Nephron progenitor cell (in vitro differentiated cells): ENCODE measurements around the gene MAPK6.
A peak's percentile ranks its signal among the peaks of the same experiment; 100 is the strongest.

Experiments
- DNase-seq: peaks from one replicate; pipeline ENCODE4 v3.0.0; 2021
- H3K27ac Mint-ChIP-seq: 2 replicates; pipeline ENCODE4 v1.8.0; 2021; ENCODE audit warnings: mild to moderate bottlenecking, moderate library complexity, mixed read lengths
- H3K27me3 Mint-ChIP-seq: 2 replicates; pipeline ENCODE4 v1.8.0; 2021; ENCODE audit warnings: mild to moderate bottlenecking, low read depth, mixed read lengths; ENCODE audit not compliant: poor library complexity
- H3K36me3 Mint-ChIP-seq: 2 replicates; pipeline ENCODE4 v1.8.0; 2021; ENCODE audit warnings: low read depth, mixed read lengths
- H3K4me1 Mint-ChIP-seq: 2 replicates; pipeline ENCODE4 v1.8.0; 2021; ENCODE audit warnings: mixed read lengths
- H3K4me3 Mint-ChIP-seq: 2 replicates; pipeline ENCODE4 v1.8.0; 2021; ENCODE audit warnings: mild to moderate bottlenecking, moderate library complexity, mixed read lengths
- H3K9me3 Mint-ChIP-seq: 2 replicates; pipeline ENCODE4 v1.8.0; 2021; ENCODE audit warnings: mild to moderate bottlenecking, moderate library complexity, mixed read lengths
- TF ChIP-seq, protein P1 (sequence below): fragments of 200-600 bp; sonication (generic); IDR thresholded peaks from 2 replicates; pipeline ENCODE4 v1.5.0; 2021; ENCODE audit warnings: antibody characterized with exemption

MAPK6 gene

DNA sequence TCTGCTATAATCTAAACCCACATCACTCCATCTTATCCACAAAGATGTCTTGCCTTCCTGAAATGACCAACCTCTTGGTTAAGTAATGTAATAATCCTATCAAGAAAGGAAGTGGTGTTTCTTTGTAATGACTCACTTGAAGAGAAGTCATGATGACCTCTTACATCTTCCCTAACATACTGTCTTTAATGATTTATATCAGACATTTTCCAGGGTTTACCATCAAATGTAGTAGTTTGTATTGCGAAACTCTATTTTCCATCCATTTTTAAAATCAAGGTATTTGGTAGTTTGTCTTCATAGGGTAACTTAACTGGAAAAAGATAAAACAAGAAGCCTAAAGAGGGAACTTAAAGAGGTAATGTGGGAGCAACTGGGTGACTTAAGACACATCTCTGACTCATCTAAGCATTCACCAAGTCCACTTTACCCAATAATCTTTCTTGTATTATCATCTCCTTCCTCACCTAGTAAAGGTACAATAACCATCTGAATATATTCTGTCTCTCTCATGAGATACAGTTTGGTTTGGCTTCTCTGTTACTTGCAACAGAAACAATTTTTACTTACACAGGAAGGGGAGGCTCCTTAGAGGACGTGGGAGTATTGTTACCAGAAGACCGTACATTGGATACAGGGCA lies 5.7 kb upstream of the MAPK6 start:
- no peak overlapping the region for H3K27ac Mint-ChIP-seq
- peaks cover 12% of the 10 kb centered on the region for H3K4me1 Mint-ChIP-seq
- H3K4me3 Mint-ChIP-seq, result no peak overlapping the region
- no peak for DNase-seq
- TF ChIP-seq, protein P1, sequence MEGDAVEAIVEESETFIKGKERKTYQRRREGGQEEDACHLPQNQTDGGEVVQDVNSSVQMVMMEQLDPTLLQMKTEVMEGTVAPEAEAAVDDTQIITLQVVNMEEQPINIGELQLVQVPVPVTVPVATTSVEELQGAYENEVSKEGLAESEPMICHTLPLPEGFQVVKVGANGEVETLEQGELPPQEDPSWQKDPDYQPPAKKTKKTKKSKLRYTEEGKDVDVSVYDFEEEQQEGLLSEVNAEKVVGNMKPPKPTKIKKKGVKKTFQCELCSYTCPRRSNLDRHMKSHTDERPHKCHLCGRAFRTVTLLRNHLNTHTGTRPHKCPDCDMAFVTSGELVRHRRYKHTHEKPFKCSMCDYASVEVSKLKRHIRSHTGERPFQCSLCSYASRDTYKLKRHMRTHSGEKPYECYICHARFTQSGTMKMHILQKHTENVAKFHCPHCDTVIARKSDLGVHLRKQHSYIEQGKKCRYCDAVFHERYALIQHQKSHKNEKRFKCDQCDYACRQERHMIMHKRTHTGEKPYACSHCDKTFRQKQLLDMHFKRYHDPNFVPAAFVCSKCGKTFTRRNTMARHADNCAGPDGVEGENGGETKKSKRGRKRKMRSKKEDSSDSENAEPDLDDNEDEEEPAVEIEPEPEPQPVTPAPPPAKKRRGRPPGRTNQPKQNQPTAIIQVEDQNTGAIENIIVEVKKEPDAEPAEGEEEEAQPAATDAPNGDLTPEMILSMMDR, result no peak
- peaks cover 11% of the 10 kb centered on the region for H3K27me3 Mint-ChIP-seq
- H3K9me3 Mint-ChIP-seq, result no peaks in the 10 kb centered on the region
- no peaks in the 10 kb centered on the region for H3K36me3 Mint-ChIP-seq

DNA sequence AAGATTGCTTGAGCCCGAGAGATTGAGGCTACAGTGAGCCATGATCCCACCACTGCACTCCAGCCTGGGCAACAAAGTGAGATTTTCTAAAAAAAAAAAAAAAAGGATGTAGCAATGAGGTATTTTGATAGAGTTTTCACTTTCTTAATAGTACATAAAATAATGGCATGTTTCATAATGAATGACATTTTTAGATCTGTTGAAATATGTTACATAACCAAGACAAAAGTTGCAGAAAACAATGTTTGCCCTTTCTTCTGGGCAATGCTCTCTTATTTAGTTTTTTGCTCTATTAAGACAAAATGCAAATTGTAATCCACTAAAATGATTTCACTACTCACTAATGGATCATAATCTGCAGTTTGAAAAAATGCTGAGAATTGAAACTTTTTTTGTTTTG lies 4.4 kb upstream of the MAPK6 start:
- DNase-seq, result no peak
- Mint-ChIP-seq H3K36me3 (peaks cover 4% of the 10 kb centered on the region), H3K9me3 (peaks cover 4% of the 10 kb centered on the region), H3K4me3 (no peak overlapping the region), H3K27ac (no peak overlapping the region), H3K27me3 (peaks cover 10% of the 10 kb centered on the region), H3K4me1 (peaks cover 12% of the 10 kb centered on the region)
- TF ChIP-seq, protein P1, result no peak

- Mint-ChIP-seq H3K36me3 (peaks cover 4% of the 10 kb centered on the region), H3K27ac (no peak overlapping the region), H3K4me3 (no peak overlapping the region), H3K9me3 (peaks cover 4% of the 10 kb centered on the region), H3K4me1 (peaks cover 21% of the 10 kb centered on the region), H3K27me3 (peaks cover 10% of the 10 kb centered on the region)
- DNase-seq, result no peak
- TF ChIP-seq, protein P1, result no peak
Observed at GRCh38 chr15:52016316-52016715, 2.7 kb upstream of the MAPK6 start.

DNA sequence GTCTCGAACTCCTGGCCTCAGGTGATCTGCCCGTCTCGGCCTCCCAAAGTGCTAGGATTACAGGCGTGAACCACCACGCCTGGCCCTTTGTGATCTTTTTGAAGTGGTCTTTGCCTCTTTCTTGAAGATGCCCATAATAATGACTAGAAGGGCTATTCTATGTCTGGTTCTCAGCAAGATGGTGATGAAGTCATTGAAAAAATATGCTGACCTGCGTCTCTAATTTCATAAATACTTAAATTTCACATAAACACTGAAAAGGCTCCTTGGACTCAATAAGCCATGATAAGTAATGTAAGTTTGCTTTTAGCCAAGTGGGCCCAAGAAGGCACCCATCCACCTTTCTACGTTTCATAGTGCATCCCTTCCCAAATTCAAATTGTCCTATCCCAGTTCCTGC lies 775 bp upstream of the MAPK6 start:
- Mint-ChIP-seq H3K27me3 (peaks cover 10% of the 10 kb centered on the region), H3K36me3 (peaks cover 7% of the 10 kb centered on the region), H3K4me1 (peaks cover 31% of the 10 kb centered on the region), H3K9me3 (peaks cover 4% of the 10 kb centered on the region), H3K27ac (no peak overlapping the region), H3K4me3 (peak overlapping the region; percentile 94)
- TF ChIP-seq, protein P1, result no peak
- no peak for DNase-seq

- Mint-ChIP-seq H3K36me3 (peaks cover 11% of the 10 kb centered on the region), H3K4me1 (peaks cover 34% of the 10 kb centered on the region), H3K27me3 (peaks cover 13% of the 10 kb centered on the region), H3K9me3 (peaks cover 4% of the 10 kb centered on the region), H3K27ac (peak overlapping the region; percentile 100), H3K4me3 (peak overlapping the region; percentile 94)
- TF ChIP-seq, protein P1, result no peak
- DNase-seq, result peak; percentile 72
Observed at GRCh38 chr15:52019394-52020220, 588 bp downstream of the MAPK6 start.
